ENCODE measurements around the gene MAP2K3.

GRCh38 chr17:21286909-21287702 lies 2.6 kb downstream of the MAP2K3 start:
- TF ChIP-seq, protein P1, sequence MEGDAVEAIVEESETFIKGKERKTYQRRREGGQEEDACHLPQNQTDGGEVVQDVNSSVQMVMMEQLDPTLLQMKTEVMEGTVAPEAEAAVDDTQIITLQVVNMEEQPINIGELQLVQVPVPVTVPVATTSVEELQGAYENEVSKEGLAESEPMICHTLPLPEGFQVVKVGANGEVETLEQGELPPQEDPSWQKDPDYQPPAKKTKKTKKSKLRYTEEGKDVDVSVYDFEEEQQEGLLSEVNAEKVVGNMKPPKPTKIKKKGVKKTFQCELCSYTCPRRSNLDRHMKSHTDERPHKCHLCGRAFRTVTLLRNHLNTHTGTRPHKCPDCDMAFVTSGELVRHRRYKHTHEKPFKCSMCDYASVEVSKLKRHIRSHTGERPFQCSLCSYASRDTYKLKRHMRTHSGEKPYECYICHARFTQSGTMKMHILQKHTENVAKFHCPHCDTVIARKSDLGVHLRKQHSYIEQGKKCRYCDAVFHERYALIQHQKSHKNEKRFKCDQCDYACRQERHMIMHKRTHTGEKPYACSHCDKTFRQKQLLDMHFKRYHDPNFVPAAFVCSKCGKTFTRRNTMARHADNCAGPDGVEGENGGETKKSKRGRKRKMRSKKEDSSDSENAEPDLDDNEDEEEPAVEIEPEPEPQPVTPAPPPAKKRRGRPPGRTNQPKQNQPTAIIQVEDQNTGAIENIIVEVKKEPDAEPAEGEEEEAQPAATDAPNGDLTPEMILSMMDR (IDR thresholded peaks at IDR 0.05) = no peak
- no peak for TF ChIP-seq POLR2A (IDR thresholded peaks at IDR 0.05)

Data from adrenal gland (tissue), 5 donors.